ENCODE results near the gene OLA1. TPM values are rescaled to one million over a fixed set of nuclear protein-coding genes. Genes with fewer than 3 reads are reported as not detected.

OLA1 gene
- total and polyA plus RNA-seq, 9 of the 15 experiments (the other 6 are each of a cell fraction or from before 2014, with no cell fraction given): 208 to 353 (median 225) TPM

DNA sequence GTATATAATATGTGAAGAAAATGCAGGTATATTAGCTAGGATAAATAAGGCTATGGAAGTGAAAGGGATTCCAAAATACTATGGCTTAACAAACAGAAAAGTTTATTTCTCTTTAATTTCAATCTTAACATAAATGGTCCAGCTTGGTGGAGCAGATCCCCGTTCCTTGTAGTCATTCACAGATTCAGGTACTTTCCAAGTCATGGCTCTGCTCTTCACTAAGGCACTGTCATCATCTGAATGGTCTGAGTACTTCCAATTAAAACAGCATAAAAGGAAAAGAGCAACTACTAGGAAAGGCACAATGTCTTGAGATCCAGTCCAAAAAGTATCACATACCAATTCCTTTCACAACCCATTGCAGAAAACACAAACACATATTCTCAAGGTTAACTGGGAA lies 63.4 kb downstream of the OLA1 start (continued):
- TF ChIP-seq ZFPM2 (CRISPR knock-in tag; IDR thresholded peaks at IDR 0.05) (no peak), ELF1 (tag; IDR thresholded peaks at IDR 0.05) (no peak), TBL1XR1 (IDR thresholded peaks at IDR 0.05; ENCODE audit: low read length in 2 of 2) (no peak), ZNF318 (IDR thresholded peaks at IDR 0.05; ENCODE audit: borderline replicate concordance in 1 of 2, low read depth in 1 of 2) (no peak), BACH1 (tag; IDR thresholded peaks at IDR 0.05) (no peak), C11orf30 (IDR thresholded peaks at IDR 0.05; ENCODE audit: low read depth) (no peak)

Data from K562 (cell line).